K562 (cell line): Measurements from ENCODE around the gene TNNT2. TPM values are rescaled to one million over a fixed set of nuclear protein-coding genes. Genes with fewer than 3 reads are reported as not detected.

Experiments
- ATAC-seq: fragments of 200-7000 bp; cut with Tn5 transposase; 3 replicates; pipeline ENCODE4 v1.9.1; 2020; ENCODE audit warnings: moderate library complexity
- BruUV-seq: library from RNA; stranded (reverse); fragments of 400-500 nt; replicated peaks from 2 replicates; lab custom pipeline; 2021; lab: Mats Ljungman, UMichigan
- CTCF ChIA-PET: fragments of 300-600 bp; formaldehyde crosslinking; extraction: SDS; loops from one replicate; lab custom pipeline; 2021; ENCODE audit warnings: low intra/inter-chr PET ratio; lab: Yijun Ruan, JAX
- POLR2A ChIA-PET: fragments of 300-600, 350-650 bp; sonication (Branson Sonifier 250); formaldehyde crosslinking; extraction: SDS; loops from one replicate; lab custom pipeline; 2021; ENCODE audit warnings: antibody characterized with exemption, inconsistent platforms; lab: Yijun Ruan, JAX
- DNase-seq, 4 experiments: peaks; one replicate each; pipeline versions ENCODE4 v3.0.0 to v3.0.0-alpha.2; 2011 to 2018; ENCODE audit warnings: low spot score in 3 of 4, mixed read lengths in 3 of 4; ENCODE audit errors: extremely low read depth in 1 of 4
- FAIRE-seq: peaks from 2 replicates; lab custom pipeline; 2011; peaks lifted over from hg19 to GRCh38; lab: Jason Lieb, UNC
- H2AFZ ChIP-seq: 2 replicates; pipeline ENCODE4 v1.6.0; 2011; ENCODE audit warnings: low read depth, low read length, control low read depth, inconsistent platforms
- H3K27ac ChIP-seq: fragments of 200-600 bp; 3 replicates; pipeline ENCODE4 v1.8.0; 2011; ENCODE audit warnings: low read depth, mild to moderate bottlenecking, control low read depth, inconsistent platforms, low read length, moderate library complexity, mixed read lengths; ENCODE audit errors: extremely low read depth
- H3K27me3 ChIP-seq, 2 experiments: fragments of 300-600 bp in 1 of 2; 2 replicates in 1 of 2; 3 replicates in 1 of 2; pipeline versions ENCODE4 v1.6.0 to v1.8.0; 2011; ENCODE audit warnings: inconsistent platforms in 2 of 2, low read length in 2 of 2, mild to moderate bottlenecking in 1 of 2, mixed read lengths in 1 of 2, moderate library complexity in 1 of 2; ENCODE audit not compliant: control insufficient read depth in 2 of 2, insufficient read depth in 2 of 2
- H3K36me3 ChIP-seq: fragments of 300-600 bp; 3 replicates; pipeline ENCODE4 v1.8.0; 2011; ENCODE audit warnings: mild to moderate bottlenecking, low read length, inconsistent platforms; ENCODE audit not compliant: control insufficient read depth, insufficient read depth
- H3K4me1 ChIP-seq, 2 experiments: fragments of 200-600 bp in 1 of 2; replicated peaks in 1 of 2; 2 replicates in 1 of 2; 3 replicates in 1 of 2; pipeline versions ENCODE4 v1.5.1 to v1.8.0; 2011; ENCODE audit warnings: inconsistent platforms in 2 of 2, low read length in 2 of 2, mild to moderate bottlenecking in 1 of 2, mixed read lengths in 1 of 2, moderate library complexity in 1 of 2; ENCODE audit not compliant: control insufficient read depth in 2 of 2, insufficient read depth in 2 of 2
- H3K4me2 ChIP-seq: 2 replicates; pipeline ENCODE4 v1.6.1; 2011; ENCODE audit warnings: low read length, control low read depth, inconsistent platforms, mixed read lengths; ENCODE audit not compliant: insufficient read depth
- H3K4me3 ChIP-seq: fragments of 200-600 bp; sonication (generic), shearing (Covaris generic); 2 replicates; pipeline ENCODE4 v1.5.1; 2016; ENCODE audit warnings: control low read depth, inconsistent platforms
- H3K79me2 ChIP-seq: fragments of 200-600 bp; 3 replicates; pipeline ENCODE4 v1.8.0; 2011; ENCODE audit warnings: low read length, inconsistent platforms; ENCODE audit not compliant: control insufficient read depth, insufficient read depth
- H3K9ac ChIP-seq, 2 experiments: 2 replicates each; pipeline versions ENCODE4 v1.6.0 to v1.6.1; 2011; ENCODE audit warnings: low read depth in 2 of 2, low read length in 2 of 2, control low read depth in 1 of 2, inconsistent platforms in 1 of 2, mild to moderate bottlenecking in 1 of 2, mixed read lengths in 1 of 2; ENCODE audit not compliant: insufficient read depth in 1 of 2
- H3K9me1 ChIP-seq: one replicate; pipeline ENCODE4 v1.6.0; 2011; ENCODE audit warnings: inconsistent platforms, mild to moderate bottlenecking, low read length, moderate library complexity; ENCODE audit not compliant: control insufficient read depth, insufficient read depth
- H3K9me3 ChIP-seq: replicated peaks from 2 replicates; pipeline ENCODE4 v1.5.1; 2011; ENCODE audit warnings: low read depth, low read length, inconsistent platforms; ENCODE audit not compliant: control insufficient read depth, insufficient read depth
- H4K20me1 ChIP-seq: replicated peaks from 2 replicates; pipeline ENCODE4 v1.6.1; 2011; ENCODE audit warnings: low read length, inconsistent platforms, mixed read lengths; ENCODE audit not compliant: control insufficient read depth, insufficient read depth
- ETV5 ChIP-seq: sonication (generic); formaldehyde crosslinking; IDR thresholded peaks from 2 replicates; pipeline ENCODE4 v1.4.0; 2020; ENCODE audit warnings: low read depth, mild to moderate bottlenecking, missing genetic modification reagents
- HDAC8 ChIP-seq: fragments of 450-650 bp; IDR thresholded peaks from 2 replicates; pipeline ENCODE4 v1.6.1; 2016; ENCODE audit warnings: mild to moderate bottlenecking, missing genetic modification characterization, moderate library complexity, missing compliant biosample characterization
- KLF16 ChIP-seq: IDR thresholded peaks from 2 replicates; pipeline ENCODE4 v1.6.1; 2016; ENCODE audit warnings: antibody characterized with exemption
- LCOR ChIP-seq: sonication (generic); formaldehyde crosslinking; IDR thresholded peaks from 2 replicates; pipeline ENCODE4 v1.8.0; 2022; ENCODE audit warnings: mild to moderate bottlenecking, missing genetic modification reagents
- MBD2 ChIP-seq: sonication (generic); IDR thresholded peaks from 2 replicates; pipeline ENCODE4 v1.6.1; 2016; ENCODE audit warnings: low read depth, borderline replicate concordance
- MTA3 ChIP-seq: fragments of 450-650 bp; formaldehyde crosslinking; IDR thresholded peaks from 2 replicates; pipeline ENCODE4 v1.6.1; 2017; ENCODE audit warnings: mild to moderate bottlenecking, borderline replicate concordance
- NELFE ChIP-seq: IDR thresholded peaks from 2 replicates; pipeline ENCODE4 v1.6.1; 2011; ENCODE audit warnings: mild to moderate bottlenecking; ENCODE audit not compliant: insufficient read depth, insufficient read length
- POLR2G ChIP-seq: fragments of 200-400 bp; formaldehyde crosslinking; IDR thresholded peaks from 2 replicates; pipeline ENCODE4 v1.6.1; 2017; ENCODE audit warnings: low read depth, mild to moderate bottlenecking, antibody characterized with exemption, low read length, moderate library complexity
- RBM39 ChIP-seq: fragments of 200-400 bp; formaldehyde crosslinking; optimal IDR thresholded peaks from 2 replicates; pipeline ENCODE3; 2018; ENCODE audit warnings: low read depth, low read length
- SLC30A9 ChIP-seq: fragments of 250-450 bp; sonication (Bioruptor Pico); IDR thresholded peaks from 2 replicates; pipeline ENCODE4 v1.8.0; 2022; ENCODE audit warnings: mild to moderate bottlenecking, moderate library complexity
- WGBS: fragments of 100-300 bp; shearing (Covaris generic); methylation state at CpG from one replicate; pipeline ENCODE4 v1.1.6; 2016; ENCODE audit warnings: low coverage, mixed read lengths; ENCODE audit not compliant: insufficient coverage; ENCODE audit errors: missing lambda C conversion rate; 5-methylcytosine and 5-hydroxymethylcytosine counted together
- in situ Hi-C: fragments of 300-500 bp; cut with MboI; formaldehyde crosslinking; loops from 4 replicates; pipeline ENCODE4 v1.15.0; 2018; ENCODE audit warnings: inconsistent platforms, mixed read lengths
- intact Hi-C: fragments of 100-400 bp; cut with micrococcal nuclease; formaldehyde crosslinking; loops from 2 replicates; pipeline ENCODE4 v1.14.2; 2022
- polyA plus RNA-seq, 8 experiments: library from polyadenylated mRNA; depleted of rRNA in 4 of 8; stranded (reverse) in 5 of 8; unstranded in 3 of 8; fragments of >200 nt; fragmentation: Nextera tagmentation in 2 of 8; fragmentation: Illumina TruSeq in 1 of 8; extraction: Ambion mirVana in 2 of 8; extraction: Trizol in 1 of 8; gene quantifications; 2 replicates each; pipeline versions ENCODE4 v1.2.1 to v1.2.3, GENCODE V29; 2011 to 2014; ENCODE audit warnings: inconsistent platforms in 1 of 8, missing spikeins in 1 of 8
- total RNA-seq, 7 experiments: library from RNA; depleted of rRNA in 6 of 7; stranded (reverse); fragments of >200 nt in 6 of 7; fragmentation: Illumina TruSeq in 2 of 7; extraction: Trizol in 2 of 7; gene quantifications; 2 replicates each; pipeline versions ENCODE4 v1.2.1 to v1.2.3, GENCODE V29; 2011 to 2021; ENCODE audit warnings: low replicate concordance in 1 of 7
- TF ChIP-seq, protein P1 (sequence below): sonication (generic); formaldehyde crosslinking; IDR thresholded peaks from 2 replicates; pipeline ENCODE4 v1.8.0; 2023; ENCODE audit warnings: missing genetic modification reagents, mild to moderate bottlenecking, borderline replicate concordance
- TF ChIP-seq, protein P2 (sequence below), 3 experiments: fragments of 200-800 bp in 1 of 3; fragments of 250-450 bp in 1 of 3; fragments of 450-650 bp in 1 of 3; sonication (Bioruptor Pico) in 1 of 3; sonication (Bioruptor generic) in 1 of 3; formaldehyde crosslinking in 1 of 3; IDR thresholded peaks; 2 replicates each; pipeline versions ENCODE4 v1.6.1 to v1.8.0; 2016 to 2022; ENCODE audit warnings: mild to moderate bottlenecking in 2 of 3, missing genetic modification characterization in 2 of 3, missing compliant biosample characterization in 1 of 3, moderate library complexity in 1 of 3

TNNT2 gene
- total and polyA plus RNA-seq, 9 of the 15 experiments (the other 6 are each of a cell fraction or from before 2014, with no cell fraction given): not detected

DNA sequence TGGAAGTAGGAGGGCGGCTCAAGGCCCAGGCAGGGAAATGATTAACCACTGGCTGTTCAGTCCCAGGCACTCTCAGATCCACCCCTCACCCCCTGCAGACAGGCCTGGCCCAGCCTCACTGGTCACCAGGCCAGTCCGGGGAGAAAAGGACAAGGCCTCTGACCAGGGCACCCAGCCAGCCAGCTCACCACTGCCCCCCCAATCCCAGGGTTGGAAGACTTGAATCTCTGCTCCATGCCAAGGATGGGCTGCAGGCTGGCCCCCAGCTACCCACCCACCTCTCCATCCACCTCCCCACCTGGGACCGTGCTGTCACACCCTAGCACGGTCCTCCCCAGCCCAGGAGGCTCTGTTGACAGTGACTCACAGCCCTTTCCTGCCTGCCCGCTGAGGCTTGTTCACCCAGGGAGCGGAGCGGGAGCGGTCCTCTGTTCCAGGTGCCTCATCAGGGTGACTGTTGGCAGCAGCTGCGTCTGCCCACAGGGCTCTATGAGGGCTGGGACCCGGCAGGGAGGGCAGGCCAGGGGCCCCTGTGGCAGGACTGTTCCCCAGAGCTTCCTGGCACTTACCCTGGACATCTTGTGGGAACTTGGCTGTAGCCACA is 19.5 kb upstream of the TNNT2 start (continued):
- TF ChIP-seq, protein P1, sequence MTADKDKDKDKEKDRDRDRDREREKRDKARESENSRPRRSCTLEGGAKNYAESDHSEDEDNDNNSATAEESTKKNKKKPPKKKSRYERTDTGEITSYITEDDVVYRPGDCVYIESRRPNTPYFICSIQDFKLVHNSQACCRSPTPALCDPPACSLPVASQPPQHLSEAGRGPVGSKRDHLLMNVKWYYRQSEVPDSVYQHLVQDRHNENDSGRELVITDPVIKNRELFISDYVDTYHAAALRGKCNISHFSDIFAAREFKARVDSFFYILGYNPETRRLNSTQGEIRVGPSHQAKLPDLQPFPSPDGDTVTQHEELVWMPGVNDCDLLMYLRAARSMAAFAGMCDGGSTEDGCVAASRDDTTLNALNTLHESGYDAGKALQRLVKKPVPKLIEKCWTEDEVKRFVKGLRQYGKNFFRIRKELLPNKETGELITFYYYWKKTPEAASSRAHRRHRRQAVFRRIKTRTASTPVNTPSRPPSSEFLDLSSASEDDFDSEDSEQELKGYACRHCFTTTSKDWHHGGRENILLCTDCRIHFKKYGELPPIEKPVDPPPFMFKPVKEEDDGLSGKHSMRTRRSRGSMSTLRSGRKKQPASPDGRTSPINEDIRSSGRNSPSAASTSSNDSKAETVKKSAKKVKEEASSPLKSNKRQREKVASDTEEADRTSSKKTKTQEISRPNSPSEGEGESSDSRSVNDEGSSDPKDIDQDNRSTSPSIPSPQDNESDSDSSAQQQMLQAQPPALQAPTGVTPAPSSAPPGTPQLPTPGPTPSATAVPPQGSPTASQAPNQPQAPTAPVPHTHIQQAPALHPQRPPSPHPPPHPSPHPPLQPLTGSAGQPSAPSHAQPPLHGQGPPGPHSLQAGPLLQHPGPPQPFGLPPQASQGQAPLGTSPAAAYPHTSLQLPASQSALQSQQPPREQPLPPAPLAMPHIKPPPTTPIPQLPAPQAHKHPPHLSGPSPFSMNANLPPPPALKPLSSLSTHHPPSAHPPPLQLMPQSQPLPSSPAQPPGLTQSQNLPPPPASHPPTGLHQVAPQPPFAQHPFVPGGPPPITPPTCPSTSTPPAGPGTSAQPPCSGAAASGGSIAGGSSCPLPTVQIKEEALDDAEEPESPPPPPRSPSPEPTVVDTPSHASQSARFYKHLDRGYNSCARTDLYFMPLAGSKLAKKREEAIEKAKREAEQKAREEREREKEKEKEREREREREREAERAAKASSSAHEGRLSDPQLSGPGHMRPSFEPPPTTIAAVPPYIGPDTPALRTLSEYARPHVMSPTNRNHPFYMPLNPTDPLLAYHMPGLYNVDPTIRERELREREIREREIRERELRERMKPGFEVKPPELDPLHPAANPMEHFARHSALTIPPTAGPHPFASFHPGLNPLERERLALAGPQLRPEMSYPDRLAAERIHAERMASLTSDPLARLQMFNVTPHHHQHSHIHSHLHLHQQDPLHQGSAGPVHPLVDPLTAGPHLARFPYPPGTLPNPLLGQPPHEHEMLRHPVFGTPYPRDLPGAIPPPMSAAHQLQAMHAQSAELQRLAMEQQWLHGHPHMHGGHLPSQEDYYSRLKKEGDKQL (CRISPR knock-in tag): no peak

DNA sequence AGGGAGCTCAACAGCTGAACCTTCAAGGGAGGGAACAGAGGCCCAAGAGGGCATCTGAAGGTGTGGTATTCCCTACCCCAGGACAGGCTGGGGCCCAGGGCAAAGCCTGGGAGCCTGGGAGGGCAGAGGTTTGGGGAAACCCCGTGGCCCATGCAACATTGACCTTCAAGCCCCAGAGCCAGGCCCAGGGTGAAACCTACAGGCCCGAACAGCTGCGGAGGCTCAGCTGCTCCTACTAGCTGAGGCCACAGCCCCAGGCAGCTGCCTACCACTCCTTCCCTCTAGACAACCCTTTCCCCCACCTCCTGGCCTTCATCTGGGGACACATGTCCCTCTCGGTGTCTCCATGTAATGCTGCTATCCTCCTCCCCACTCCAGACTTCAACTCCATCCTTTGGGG is 18.5 kb upstream of the TNNT2 start:
- intact Hi-C loops (no loop called here), in situ Hi-C loops (no loop called here)
- ChIA-PET CTCF (no interaction called here), POLR2A (interaction anchor here (0.7 to 1.6 kb wide), 2 partner anchors 14 to 168 kb away, joined by 3 to 4 read pairs; no protein-coding TSS in a partner anchor)
- Histone ChIP-seq H3K4me2 (no peak overlapping the region), H4K20me1 (peaks cover 6% of the 10 kb centered on the region), H2AFZ (no peak overlapping the region), H3K9ac (no peak overlapping the region), H3K9me1 (no peaks in the 10 kb centered on the region), H3K36me3 (no peaks in the 10 kb centered on the region), H3K79me2 (no peaks in the 10 kb centered on the region), H3K4me3 (no peak overlapping the region), H3K27me3 (peaks cover 42 to 89% of the 10 kb centered on the region in 2 experiments), H3K27ac (no peak overlapping the region), H3K4me1 (peaks cover 0 to 10% of the 10 kb centered on the region in 2 experiments; a peak in 1 of 5 replicates), H3K9me3 (no peaks in the 10 kb centered on the region)
- no TSS peak for BruUV-seq
- ATAC-seq: no peak
- FAIRE-seq: no peak
- 0% methylated on average over 4 of the region's 4 CpGs for WGBS
- no peak for DNase-seq
- TF ChIP-seq POLR2G (no peak), SLC30A9 (CRISPR knock-in tag) (no peak), KLF16 (no peak), MTA3 (no peak), HDAC8 (no peak), NELFE (no peak), ETV5 (CRISPR knock-in tag) (no peak), LCOR (CRISPR knock-in tag) (no peak), RBM39 (no peak), MBD2 (no peak)
- TF ChIP-seq, protein P2, sequence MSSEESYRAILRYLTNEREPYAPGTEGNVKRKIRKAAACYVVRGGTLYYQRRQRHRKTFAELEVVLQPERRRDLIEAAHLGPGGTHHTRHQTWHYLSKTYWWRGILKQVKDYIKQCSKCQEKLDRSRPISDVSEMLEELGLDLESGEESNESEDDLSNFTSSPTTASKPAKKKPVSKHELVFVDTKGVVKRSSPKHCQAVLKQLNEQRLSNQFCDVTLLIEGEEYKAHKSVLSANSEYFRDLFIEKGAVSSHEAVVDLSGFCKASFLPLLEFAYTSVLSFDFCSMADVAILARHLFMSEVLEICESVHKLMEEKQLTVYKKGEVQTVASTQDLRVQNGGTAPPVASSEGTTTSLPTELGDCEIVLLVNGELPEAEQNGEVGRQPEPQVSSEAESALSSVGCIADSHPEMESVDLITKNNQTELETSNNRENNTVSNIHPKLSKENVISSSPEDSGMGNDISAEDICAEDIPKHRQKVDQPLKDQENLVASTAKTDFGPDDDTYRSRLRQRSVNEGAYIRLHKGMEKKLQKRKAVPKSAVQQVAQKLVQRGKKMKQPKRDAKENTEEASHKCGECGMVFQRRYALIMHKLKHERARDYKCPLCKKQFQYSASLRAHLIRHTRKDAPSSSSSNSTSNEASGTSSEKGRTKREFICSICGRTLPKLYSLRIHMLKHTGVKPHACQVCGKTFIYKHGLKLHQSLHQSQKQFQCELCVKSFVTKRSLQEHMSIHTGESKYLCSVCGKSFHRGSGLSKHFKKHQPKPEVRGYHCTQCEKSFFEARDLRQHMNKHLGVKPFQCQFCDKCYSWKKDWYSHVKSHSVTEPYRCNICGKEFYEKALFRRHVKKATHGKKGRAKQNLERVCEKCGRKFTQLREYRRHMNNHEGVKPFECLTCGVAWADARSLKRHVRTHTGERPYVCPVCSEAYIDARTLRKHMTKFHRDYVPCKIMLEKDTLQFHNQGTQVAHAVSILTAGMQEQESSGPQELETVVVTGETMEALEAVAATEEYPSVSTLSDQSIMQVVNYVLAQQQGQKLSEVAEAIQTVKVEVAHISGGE (CRISPR knock-in tag; IDR thresholded peaks at IDR 0.05): no peak
